HG03025 (cell line): Measurements from ENCODE around the gene AMDHD1.
"Not testable (repeated sequence)": the region's sequence is repeated elsewhere in the genome, so short reads cannot be mapped to it uniquely, and the experiment has no call there.

Experiments
- ATAC-seq: cut with Tn5 transposase; IDR thresholded peaks from one replicate; pipeline ENCODE4 v1.9.1; 2021; ENCODE audit warnings: mild to moderate bottlenecking, moderate library complexity; ENCODE audit not compliant: unreplicated experiment, low FRiP score

AMDHD1 gene

DNA sequence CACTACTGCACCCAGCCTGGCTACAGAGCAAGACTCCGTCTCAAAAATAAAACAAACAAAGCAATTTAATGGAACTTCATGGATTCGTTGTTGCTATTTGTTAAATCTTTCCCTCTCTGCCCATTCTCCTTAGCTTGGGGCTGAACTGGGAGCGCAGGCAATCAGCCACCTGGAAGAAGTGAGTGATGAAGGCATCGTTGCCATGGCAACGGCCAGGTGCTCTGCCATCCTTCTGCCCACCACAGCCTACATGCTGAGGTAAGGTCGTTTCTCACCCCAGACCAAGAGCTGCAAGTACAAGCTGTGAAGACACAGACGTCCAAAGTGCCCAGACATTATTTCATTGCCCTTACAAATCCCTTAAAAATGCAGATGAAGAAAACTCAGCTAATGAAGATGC lies 19.1 kb downstream of the AMDHD1 start:
- no peak for ATAC-seq

DNA sequence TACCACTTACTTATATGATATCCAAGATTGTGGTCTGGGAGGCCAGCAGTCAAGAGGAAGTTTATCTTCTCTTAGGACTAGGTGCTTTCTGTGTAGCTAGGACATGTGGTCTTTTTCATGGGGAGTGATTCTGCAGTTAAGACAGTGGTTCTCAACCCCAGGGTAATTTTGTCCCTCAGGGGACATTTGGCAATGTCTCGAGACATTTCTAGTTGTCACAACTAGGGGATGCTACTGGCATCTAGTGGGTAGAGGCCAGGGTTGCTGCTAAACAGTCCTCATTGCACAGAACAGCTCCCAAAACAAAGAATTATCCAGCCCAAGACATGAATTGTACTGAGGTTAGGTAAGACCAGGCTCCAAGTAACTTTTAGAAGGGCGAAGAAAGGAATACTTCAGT lies 20.0 kb downstream of the AMDHD1 start:
- no peak for ATAC-seq

DNA sequence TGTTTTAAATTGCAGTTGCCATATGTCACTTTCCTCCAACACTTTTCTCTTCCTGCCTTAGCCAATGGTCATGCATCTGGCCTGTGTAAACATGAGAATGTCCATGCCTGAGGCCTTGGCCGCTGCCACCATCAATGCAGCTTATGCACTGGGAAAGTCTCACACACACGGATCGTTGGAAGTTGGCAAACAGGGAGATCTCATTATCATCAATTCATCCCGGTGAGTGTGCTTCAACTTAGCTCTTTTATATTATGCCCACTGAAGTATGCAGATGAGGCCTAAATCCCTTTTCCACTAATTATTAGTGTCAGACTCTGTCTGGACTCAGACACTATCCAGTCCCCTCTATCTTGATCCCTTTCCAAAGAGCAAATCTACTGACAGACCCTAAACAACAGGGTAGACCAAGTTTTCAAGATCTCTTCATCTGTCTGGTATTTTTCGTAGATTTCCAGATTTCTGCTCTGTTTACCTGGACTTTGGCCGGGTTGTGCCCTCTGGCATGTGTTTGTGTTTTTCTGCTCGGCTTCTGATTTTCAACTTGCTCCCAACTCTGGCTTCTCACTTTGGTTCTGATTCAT lies 23.2 kb downstream of the AMDHD1 start:
- no peak for ATAC-seq

DNA sequence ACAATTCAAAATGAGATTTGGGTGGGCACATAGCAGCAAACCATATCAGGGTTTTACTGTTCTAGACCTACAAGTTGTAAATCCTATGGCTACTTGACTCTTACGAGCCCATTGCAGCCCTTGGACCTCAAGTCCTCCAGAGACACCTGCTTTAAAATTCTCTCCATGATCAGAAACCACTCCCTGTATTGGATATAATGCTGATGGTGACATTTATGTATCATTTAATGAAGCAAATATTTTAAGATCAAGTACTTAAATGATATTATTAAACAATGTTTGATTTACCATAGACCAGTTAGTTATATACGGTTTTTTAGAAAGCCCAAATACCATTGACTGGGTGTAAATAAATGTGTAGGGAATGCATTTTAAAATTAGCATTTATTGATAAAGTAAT lies 24.2 kb downstream of the AMDHD1 start:
- ATAC-seq, result no peak

DNA sequence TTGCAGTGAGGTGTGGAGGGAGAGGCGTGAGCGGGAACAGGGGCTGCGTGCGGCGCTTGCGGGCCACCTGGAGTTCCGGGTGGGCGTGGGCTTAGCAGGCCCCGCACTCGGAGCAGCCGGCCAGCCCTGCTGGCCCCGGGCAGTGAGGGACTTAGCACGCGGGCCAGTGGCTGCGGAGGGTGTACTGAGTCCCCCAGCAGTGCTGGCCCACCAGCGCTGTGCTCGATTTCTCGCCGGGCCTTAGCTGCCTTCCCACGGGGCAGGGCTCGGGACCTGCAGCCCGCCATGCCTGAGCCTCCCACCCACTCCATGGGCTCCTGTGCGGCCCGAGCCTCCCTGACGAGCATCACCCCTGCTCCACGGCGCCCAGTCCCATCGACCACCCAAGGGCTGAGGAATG lies 26.0 kb downstream of the AMDHD1 start:
- ATAC-seq, result not testable (repeated sequence)

DNA sequence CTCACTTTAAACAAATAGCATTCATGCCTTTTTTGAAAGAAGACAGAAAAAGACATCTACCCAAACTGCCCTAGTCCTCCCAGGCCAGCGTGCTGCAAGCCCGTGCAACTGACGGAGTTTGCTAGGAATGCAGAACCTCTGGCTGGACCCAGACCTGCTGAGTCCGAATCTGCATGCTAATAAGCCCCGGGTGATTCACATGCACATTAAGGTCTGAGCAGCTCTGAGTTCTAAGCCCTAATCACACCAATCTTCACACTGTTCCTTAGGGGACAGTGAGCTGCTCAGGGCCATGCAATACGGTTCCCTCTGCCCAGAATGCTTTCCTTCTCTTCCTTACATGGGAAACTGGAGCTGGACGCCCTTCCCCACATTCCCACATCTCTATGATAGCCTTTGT lies 27.8 kb downstream of the AMDHD1 start:
- no peak for ATAC-seq

DNA sequence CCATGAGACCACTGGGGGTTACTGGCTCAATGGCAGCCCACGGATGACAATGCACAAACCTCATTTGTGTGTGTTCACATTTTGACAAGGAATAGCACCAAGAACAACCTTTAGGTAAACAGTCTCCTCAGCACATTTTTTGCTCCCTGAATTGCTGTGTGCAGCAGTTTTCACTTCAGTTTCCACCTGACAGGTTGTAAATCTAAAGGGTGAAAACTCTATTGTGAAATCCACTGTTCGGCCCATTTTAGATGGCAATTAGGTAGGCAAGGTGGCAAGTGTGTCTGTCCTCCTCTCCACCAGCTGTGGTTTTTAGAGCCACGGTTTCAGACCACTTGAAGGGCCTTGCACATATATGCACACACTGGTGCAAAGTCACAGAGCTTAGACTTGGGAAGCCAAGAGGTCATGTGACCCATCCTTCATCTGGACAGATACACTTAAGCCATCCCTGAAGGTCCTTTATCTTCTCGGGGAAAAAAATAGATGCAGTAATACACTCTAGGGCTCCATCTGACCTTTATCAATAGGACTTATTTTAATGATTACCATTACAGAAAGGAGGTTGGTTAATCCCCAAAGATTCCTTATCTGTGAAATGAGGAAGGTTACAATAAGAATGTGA lies 29.8 kb downstream of the AMDHD1 start:
- ATAC-seq, result no peak

DNA sequence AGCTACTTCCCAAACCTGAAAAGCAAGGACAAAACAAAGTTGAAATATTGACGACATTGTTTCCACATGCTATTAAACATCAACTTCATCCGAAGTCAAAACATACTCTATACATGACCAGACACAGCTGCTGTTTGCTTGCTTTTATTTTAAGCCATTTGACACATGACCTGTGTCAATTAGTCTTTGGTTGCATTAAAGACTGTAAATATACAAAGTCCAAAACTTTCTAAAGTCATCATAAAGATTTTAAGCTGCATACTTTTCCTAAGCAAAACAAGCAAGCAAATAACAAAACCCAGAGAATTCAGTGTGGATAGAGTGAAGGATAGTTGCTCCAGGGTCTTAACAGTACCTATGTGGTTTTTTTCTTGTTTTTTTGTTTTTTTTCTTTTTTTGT lies 31.2 kb downstream of the AMDHD1 start:
- no peak for ATAC-seq

DNA sequence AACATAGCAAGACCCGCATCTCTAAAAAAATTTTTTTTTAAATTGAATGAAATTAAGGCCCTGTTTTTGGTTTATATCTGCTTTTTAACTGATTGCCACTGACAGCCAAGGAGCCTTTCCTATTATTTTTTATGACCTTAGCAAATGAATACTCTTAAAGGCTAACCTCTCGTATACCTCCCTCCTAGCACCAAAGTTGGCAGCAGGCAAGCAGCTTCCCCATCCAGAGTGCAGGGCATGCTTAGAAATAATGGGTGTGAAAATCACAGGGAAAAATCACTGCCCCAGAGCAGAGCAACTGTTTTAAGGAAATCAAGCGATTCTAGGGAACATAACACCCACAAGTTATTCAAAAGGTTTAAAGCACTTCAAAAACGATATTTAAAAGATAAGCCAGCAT lies 32.4 kb downstream of the AMDHD1 start:
- no peak for ATAC-seq

DNA sequence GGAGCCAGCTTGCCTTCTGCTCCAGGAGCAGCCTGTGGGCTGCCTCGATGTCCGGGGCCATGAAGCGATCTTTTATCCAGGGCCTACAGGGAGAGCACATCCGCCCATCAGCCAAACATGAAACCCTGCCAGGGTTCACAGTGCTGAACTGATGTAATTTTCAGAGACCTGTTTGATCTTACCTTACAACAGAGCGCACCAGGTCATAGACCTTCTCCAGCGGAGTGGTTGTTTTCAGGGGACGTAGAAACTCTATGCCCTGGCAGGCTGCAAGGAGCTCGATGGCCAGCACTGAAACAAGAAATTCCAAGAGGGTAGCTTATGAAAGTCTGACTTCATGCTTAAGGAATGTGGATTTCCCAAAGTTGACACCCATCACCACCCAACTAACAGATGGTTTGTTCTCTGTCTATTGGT lies 33.3 kb downstream of the AMDHD1 start:
- ATAC-seq, result no peak

DNA sequence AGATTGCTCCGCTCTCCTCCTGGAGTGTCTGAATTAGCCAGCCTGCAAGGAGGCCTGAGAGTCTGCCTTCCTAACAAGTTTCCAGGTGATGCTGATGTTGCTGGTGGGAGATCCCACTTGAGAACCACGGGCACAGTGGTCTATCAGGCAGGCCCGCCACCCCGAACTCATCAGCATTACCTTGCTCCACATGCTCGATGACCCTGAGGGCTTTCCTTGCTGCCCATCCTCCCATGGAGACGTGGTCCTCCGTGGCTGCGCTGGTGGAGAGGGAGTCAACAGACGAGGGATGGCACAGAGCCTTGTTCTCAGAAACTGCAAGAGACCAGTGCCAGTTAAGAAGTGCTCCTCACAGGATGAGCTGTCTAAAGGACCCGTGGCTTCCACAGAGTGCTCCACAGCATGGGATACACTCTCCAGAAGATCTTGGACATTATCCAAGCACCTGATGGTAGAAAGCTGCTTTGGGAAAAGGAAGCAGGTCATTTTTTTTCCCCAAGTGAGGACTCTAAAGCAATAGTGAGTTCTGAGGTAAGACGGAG lies 34.7 kb downstream of the AMDHD1 start:
- no peak for ATAC-seq

DNA sequence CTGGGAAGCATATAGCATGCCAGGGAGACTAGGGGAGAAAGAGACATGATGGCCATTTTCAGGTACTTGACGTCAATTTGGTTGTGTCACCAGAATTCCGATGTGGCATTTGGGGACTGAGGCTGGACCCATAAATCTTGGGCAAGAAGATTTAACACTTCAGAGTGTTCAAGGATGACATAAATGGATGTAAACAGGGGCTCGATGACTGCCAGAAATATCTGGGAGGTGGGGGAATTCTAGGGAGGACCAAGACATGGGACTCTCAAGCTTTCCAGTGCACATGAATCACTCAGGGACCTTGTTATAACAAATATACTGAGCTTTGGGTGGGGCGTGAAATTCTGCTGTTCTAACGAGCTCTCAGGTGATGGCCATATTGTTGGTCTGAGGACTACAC lies 35.2 kb downstream of the AMDHD1 start:
- ATAC-seq, result no peak

DNA sequence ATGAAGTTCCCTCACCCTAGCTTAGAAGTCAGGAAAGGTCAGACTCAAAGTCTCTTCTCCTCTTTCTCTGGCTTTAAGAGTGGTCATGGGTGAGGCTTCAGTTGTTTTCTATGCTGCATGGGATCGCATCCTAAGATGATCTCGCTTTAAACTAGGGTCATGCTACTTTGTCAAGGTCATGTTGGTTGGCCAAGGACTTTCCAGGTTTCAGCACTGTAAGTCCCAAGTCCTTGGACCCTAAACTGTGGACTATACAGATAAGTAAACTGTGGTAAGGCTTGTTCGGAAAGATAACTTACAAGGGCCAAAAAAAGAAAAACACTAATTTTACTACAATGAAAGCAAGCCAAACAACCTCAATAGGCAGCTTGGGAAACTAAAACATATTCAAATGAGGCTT lies 35.6 kb downstream of the AMDHD1 start:
- ATAC-seq, result no peak

DNA sequence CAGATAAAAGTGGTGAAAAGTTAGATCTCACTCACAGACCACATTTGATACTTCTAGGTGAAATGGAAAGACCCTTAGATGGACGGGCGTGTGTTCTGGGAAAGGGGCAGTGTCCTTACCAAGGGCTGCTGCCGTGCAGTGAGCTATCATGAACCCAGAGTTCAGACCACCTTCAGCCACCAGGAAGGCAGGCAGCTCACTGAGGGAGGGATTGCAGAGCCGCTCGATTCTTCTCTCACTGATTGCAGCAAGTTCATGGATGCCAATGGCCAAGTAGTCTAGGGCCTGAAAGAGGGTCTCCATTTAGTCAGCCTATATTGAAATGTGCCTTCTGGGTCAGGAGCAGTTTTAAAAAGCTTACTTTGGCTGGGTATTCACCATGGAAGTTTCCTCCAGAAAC lies 37.3 kb downstream of the AMDHD1 start:
- no peak for ATAC-seq

DNA sequence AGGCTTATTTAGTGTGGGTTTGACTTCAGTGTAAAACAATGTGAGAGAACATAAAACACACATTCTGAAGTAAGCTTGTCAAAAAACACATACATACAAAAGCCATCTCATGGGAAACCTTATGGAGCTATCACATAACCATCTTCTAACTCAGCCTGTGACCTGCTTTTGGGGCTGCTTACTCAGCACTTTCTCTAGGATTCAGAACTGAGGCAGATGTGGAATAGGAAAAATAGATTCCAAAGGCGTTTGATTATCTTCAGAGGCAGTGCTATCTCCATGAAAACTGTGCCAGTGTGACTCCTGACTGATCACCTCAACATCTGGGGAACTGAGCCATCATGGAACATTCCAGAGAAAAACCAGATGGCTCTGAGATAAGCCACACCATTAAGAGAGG lies 39.5 kb downstream of the AMDHD1 start:
- no peak for ATAC-seq

DNA sequence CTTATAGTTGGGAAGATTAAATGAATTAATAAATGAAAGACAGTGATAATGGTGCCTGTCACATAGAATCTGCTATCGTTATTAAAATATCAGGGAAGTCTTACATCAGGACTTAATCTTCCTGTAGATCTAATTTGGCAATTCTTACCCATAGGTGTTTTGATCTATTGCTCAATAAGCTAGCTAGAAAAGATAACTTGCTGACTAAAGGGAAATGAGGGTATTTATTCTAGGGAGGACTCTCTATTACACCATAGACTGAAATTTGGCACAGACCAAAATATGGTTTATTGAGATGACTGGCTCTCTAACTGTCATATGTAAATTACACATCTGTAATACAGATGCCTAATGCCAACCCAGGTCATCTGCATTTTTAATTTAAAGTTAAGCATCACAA lies 41.6 kb downstream of the AMDHD1 start:
- ATAC-seq, result no peak

DNA sequence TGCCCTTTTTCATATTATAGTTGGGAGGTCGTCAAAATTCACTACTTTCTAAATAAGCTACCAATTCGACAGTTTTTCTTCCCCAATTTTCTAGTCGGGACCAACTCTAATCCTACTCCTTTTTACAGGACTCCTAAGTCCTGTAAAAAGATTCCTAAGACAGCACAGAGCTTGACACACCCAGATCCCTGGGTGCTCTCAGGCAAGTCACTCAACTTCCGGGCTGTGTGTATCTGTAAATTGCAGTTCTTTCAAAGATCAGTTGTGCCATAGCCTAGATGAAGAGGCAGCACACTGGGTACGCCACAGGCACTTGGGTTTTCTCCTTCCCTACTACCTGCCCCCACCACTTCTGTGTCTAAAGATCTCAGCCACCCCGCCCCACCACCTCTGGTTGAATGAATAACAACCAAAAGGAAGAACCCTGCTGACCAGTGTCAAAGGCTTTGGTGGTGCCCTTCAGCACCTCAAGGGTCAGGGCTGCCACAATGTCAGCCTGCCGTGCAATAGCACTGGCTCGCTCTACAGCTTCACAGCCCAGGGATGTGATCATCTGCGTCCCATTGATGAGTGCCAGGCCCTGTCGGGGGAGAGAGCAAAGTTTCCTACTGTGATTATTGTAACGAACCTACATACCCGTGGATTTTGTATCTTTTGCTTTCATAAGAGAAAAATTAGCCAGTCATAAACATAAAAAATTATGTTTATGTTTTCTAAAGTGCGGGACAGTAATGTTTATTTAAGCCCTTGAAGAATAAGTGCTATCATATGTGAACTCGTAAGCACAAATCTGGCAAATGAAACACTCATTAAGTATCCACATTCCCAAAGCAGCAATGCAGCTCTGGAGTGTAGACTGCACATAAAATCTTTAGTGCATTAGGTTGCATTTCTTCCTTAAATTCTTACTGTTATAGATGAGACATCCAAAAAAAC lies 43.8 kb downstream of the AMDHD1 start:
- no peak for ATAC-seq

DNA sequence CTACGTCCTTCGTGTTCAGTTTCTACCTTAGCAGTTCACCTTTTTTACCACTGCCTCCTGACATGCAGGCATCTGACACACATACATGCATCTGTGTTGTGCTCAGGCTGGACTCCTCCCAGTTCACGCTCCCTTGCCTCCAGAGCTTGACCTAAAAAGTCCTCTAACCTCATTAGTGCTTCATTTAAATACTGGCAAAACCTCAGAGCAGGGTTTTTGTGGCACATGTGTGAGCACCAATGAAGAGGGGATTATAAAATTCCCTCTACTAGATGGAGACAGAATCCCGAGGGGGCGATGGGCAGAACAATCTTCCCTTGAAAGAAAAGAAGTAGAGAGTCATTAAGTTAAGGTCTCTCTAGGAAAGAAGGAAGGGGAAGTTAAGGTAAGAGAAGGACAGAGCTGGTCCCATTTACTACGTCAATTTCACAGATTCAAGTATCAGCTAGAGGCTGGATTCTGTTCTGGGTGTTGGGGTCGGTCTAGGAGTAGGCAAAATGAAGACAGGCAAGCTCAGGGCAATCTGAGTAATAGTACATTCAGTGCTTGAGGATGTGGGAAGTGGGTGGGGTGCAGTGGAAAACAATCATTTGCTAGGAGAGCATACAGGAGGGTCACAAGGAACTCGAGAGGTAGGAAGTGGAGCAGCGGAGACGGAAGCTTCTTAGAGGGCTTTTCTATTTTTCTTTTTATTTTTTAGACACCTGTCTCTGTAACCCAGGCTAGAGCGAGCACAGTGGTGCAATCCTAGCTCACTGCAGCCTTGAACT lies 45.6 kb downstream of the AMDHD1 start:
- no peak for ATAC-seq

DNA sequence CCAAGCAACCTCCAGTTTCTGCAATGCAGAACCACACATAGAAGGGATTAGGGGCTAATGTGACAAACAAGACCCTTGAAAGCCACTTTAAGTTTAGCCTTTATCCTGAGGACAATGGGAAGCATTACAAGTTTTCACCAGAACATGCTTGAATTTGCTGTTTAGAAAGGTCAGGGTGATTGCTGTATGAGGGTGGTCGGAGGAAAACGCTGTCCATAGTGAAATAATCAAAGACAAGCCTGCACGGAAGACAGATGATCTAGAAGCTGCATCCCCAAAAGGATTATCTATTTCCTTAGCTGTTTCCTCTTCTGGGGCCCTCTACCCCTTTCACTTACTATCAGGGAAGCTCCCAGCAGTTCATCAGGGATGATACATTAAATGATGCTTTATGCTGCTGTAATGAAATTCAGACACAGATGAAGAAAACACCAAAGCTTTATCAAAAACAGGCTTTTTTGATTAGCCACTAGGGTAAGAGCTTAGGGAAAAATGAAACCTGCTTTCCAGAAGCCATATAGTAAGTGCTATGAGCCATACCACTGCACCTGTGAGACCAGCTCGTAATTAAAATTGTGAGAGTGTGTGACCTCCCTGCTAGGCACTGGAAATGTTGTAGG lies 46.5 kb downstream of the AMDHD1 start:
- ATAC-seq, result no peak

DNA sequence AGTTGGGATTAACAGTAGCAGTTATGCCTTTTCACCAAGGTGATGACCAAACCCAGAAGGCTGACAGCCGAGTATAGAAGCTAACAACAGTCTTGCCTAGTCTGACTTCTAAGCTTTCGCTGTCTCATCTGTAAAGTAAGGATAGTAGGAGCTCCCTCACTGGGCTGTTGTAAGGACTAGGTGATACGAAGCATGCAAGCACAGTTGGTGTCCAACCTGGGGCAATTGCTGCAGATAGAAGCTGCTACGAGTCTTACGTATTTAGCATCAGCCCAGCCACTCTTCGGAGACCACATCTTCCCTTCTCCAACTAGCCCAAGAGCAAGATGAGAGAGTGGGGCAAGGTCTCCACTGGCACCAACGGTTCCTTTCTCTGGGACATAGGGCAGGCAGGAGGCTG lies 47.0 kb downstream of the AMDHD1 start:
- no peak for ATAC-seq
